Central memory CD8-positive, alpha-beta T cell (primary cell): ENCODE data around the gene CCDC12.

ENCODE experiments used
- ATAC-seq: fragments of 150-1000 bp; cut with Tn5 transposase; replicated peaks from 2 replicates; pipeline ENCODE4 v1.10.0; 2022; ENCODE audit warnings: mild to moderate bottlenecking, moderate FRiP score, moderate number of reproducible peaks; ENCODE audit not compliant: poor library complexity, severe bottlenecking; ENCODE audit errors: extremely low read depth
- DNase-seq, 2 donors: peaks; one replicate each; pipeline ENCODE4 v3.0.0; 2021; ENCODE audit warnings: low spot score in 2 of 2
- H3K27ac Mint-ChIP-seq: one replicate; pipeline ENCODE4 v1.8.0; 2022; ENCODE audit warnings: low read depth, mild to moderate bottlenecking, moderate library complexity, mixed read lengths
- H3K27me3 Mint-ChIP-seq: one replicate; pipeline ENCODE4 v1.8.0; 2022; ENCODE audit warnings: mixed read lengths
- H3K36me3 Mint-ChIP-seq: one replicate; pipeline ENCODE4 v1.8.0; 2022; ENCODE audit warnings: mild to moderate bottlenecking, moderate library complexity, mixed read lengths; ENCODE audit not compliant: insufficient read depth
- H3K4me1 Mint-ChIP-seq: one replicate; pipeline ENCODE4 v1.8.0; 2022; ENCODE audit warnings: mixed read lengths
- H3K4me3 Mint-ChIP-seq: one replicate; pipeline ENCODE4 v1.8.0; 2022; ENCODE audit warnings: mild to moderate bottlenecking, moderate library complexity, mixed read lengths
- H3K9me3 Mint-ChIP-seq: one replicate; pipeline ENCODE4 v1.8.0; 2022; ENCODE audit warnings: mixed read lengths

Gene CCDC12

DNA sequence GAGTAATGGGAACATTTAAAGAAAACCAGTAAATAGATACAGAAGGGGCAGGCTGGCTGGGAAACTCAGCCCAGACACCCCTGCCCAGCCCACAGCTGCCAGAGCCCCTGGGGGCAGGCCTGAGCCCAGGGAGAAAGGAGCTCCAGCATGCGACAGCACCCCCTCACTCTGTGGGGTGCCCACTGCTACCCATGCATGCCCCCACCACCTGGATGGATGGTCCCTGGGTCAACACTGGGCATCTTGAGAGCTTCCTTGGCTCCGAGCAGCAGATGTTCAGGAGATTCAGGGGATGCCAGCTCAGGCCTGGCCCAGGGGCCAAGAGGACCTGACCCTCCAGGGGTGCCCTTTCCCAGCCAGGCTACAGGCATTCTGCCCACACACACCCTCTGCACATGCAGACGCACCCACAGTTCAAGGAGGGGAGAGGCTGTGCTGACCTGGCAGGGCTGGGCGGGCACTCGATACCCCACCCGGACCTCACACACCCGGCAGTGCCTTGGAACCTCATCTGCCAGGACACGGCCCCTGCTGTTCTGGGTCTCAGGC, 67.5 kb downstream of the CCDC12 start:
- no peaks in the 10 kb centered on the region for H3K27me3 Mint-ChIP-seq
- no peaks in the 10 kb centered on the region for H3K9me3 Mint-ChIP-seq
- ATAC-seq (no peak), DNase-seq (no peak)
- no peaks in the 10 kb centered on the region for H3K36me3 Mint-ChIP-seq
- peaks cover 15% of the 10 kb centered on the region for H3K4me1 Mint-ChIP-seq
- no peak overlapping the region for H3K4me3 Mint-ChIP-seq
- H3K27ac Mint-ChIP-seq: peak overlapping the region; percentile 23

DNA sequence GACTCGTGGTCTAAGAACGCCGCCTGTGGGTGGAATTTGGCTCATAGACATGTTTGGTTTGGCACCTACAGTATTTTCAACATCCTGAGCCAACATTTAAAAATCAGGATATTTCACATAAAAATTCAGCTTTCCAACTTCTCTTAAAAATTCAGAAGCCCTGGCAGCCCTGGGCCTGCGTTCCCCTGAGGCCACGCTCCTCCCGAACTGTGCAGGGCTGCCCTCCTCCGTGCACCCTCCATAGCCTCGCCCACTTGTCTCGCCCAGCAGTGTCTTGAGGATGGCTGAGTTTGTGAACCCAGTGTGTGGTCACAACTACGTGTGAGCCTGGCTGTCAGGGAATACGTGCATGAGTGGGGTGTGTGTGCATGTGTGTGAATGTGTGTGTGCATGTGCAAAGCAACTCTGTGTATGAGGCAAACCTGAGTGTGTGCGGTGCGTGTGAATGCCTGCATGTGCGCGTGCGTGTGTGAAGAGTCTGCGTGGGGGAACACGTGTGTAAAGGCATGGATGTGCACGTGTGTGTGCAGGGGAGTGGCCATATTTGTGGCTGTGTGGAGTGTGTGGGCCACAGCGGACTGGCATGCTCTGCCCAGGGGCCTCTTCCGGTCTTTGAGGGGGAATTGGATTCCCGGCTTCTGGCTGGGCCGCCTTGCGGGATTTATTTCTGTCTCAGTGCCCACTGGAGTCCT, 68.1 kb downstream of the CCDC12 start:
- ATAC-seq (no peak), DNase-seq (no peak)
- Mint-ChIP-seq H3K4me3 (no peak overlapping the region), H3K4me1 (peaks cover 9% of the 10 kb centered on the region), H3K36me3 (no peaks in the 10 kb centered on the region), H3K9me3 (no peaks in the 10 kb centered on the region), H3K27me3 (no peaks in the 10 kb centered on the region), H3K27ac (no peak overlapping the region)

DNA sequence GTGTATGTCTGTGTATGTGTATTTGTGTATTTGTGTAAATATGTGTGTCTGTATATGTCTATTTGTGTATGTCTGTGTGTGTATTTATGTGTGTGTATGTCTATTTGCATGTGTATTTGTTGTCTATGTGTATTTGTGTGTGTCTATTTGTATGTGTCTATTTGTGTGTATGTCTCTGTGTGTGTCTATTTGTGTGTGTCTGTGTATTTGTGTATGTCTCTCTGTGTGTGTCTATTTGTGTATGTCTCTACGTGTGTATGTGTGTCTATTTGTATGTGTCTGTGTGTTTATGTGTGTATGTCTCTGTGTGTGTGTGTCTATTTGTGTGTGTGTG, 68.6 kb downstream of the CCDC12 start:
- Mint-ChIP-seq H3K36me3 (no peaks in the 10 kb centered on the region), H3K27me3 (no peaks in the 10 kb centered on the region), H3K4me1 (peaks cover 5% of the 10 kb centered on the region), H3K9me3 (no peaks in the 10 kb centered on the region), H3K4me3 (no peak overlapping the region), H3K27ac (no peak overlapping the region)
- DNase-seq: no peak
- no peak for ATAC-seq

DNA sequence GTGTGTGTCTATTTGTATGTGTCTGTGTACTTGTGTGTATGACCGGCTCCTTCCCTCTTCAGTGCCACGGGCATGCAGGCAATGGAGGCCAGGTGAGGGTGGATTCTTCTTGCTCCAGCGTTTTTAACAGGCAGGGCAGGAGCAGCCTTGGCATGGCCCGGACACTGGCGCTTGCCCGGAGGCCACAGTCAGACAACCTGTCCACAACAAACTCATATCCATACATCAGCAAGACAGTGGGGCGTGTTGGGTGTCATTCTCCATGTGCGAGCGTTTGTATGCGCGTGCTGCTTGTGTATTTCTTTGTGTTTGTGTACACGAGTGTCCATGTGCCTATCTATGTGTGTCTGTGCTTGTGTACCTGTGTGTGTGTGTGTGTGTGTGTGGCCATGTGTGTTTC, 69.3 kb downstream of the CCDC12 start:
- Mint-ChIP-seq H3K4me3 (no peak overlapping the region), H3K9me3 (no peaks in the 10 kb centered on the region), H3K27me3 (no peaks in the 10 kb centered on the region), H3K27ac (no peak overlapping the region), H3K4me1 (peaks cover 5% of the 10 kb centered on the region), H3K36me3 (no peaks in the 10 kb centered on the region)
- DNase-seq (no peak), ATAC-seq (no peak)

DNA sequence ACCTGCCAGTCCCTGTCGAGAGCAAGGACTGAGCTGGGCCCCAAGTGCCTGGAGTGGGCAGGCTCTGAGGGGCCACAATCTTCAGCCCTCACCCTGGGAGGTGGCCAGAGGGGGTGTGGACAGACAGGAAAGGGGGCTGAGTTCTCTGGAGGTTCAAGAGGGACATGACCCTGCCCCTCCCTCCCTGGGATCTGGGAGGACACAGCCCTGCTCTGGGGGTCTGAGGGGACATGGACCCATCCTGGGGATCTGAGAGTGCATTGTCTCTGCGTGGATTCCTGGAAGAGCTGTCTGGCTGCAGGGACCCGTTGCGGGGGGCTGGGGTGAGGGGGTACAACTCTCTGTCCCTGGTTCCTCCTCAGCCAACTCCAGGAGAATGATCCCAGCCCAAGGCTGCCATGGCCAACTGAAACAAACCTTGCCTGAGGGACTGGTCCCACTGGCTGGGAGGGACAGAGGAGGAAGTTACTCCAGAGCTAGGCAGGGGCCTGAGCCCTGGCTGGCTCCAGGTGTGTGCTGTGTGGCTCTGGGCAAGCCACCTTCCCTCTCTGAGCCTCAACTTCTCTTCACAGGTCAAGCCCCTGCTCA, 70.0 kb downstream of the CCDC12 start:
- no peak for ATAC-seq
- no peak for DNase-seq
- Mint-ChIP-seq H3K27me3 (no peaks in the 10 kb centered on the region), H3K36me3 (no peaks in the 10 kb centered on the region), H3K4me1 (peaks cover 5% of the 10 kb centered on the region), H3K9me3 (no peaks in the 10 kb centered on the region), H3K4me3 (no peak overlapping the region), H3K27ac (no peak overlapping the region)

DNA sequence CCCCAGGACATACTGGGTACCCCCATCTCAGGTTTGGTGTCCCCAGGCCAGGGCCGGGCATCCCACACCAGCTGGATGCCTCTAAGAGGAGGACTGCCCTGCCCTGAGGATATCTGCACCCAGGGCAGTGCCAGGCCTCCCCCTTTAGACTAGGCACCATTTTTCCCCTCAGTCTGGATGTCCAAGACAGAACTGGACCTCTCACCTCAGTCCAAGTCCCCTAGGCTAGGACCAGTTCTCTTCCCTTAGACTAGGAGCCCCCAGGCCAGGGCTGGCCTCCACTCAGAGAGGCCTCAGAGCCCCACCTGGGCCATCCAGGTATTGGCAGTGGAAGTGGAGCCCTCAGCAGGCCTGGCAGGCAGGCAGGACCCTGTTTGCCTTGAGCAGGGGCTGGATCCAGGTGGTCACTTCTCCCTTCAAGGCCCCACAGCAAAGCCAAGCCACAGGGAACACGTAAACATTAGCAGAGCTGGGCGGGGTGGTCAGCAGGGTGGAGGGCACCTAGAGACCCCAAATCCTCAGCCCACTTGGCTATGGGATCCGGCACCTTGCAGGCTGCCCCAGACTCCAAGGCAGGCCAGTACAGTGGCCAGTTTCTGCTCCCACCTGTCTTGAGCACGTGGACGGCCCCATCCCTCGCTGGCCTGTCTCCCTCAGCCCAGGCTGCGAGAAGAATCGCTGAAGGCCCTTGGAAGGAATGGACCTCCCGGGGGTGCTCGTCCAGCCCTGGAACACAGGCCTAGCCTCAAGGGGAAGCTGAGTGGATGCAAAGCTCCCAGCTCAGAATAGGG, 70.7 kb downstream of the CCDC12 start:
- Mint-ChIP-seq H3K27me3 (no peaks in the 10 kb centered on the region), H3K36me3 (no peaks in the 10 kb centered on the region), H3K27ac (no peak overlapping the region), H3K4me1 (peaks cover 5% of the 10 kb centered on the region), H3K9me3 (no peaks in the 10 kb centered on the region), H3K4me3 (no peak overlapping the region)
- ATAC-seq: no peak
- no peak for DNase-seq

DNA sequence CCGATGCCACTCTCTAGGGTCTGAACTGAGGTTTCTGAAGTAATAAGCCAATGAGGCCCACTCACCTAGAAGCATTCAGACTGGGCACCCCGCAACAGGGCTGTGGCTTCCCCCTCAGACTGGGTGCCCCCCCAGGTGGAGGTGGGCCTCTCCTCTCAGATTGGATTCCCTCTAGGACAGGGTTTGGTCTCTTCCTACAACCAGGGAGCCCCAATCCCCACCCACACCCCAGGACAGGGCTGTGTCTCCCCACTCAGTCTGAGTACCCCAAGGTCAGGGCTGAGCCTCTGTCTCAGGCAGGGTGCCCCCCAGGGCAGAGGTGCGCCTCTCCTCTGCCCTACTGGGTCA, 71.4 kb downstream of the CCDC12 start:
- ATAC-seq (no peak), DNase-seq (no peak)
- Mint-ChIP-seq H3K4me1 (peaks cover 5% of the 10 kb centered on the region), H3K36me3 (no peaks in the 10 kb centered on the region), H3K4me3 (no peak overlapping the region), H3K27me3 (no peaks in the 10 kb centered on the region), H3K9me3 (no peaks in the 10 kb centered on the region), H3K27ac (no peak overlapping the region)

DNA sequence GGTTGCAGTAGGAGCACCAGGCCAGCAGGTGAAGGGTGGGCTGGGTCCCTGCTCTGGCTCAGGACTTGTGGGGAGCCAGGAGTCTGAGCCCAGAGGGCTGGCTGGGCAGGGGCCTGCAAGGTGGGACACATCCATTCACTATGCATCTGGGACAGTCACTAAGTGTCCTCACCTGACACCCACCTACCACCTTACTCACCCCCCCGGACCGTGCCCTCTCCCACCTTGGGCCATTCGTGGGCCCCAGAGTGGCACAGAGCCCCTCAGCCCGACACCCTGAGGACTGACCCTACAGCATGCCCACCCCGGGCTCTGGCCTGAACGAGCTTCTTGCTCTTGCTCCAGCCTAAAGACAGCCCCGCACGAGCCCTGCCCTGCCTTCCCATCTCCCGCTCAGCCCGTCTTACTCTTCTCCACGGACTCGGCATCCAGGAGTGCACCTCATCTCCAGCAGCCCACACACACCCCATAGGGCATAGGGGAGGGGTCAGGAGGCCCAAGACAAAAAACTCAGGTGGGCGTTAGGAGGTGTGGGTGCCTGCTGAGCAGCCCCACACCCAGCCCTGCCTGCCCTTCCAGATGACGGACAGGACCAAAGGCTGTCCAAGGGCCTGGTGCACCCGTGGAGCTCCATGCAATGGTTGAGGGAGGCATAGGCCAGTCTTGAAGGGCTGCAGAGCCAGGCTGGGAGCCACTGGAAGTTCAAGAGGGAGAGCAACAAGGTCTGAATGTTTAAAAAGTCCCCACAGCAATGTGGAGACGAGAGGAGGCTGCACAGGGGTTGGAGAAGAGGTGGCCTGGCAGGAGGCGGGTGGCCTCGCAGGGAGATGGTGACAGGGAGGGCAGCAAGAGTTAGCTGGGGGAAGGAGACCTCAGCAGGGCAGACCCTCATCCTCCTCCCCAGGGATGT, 72.0 kb downstream of the CCDC12 start:
- peaks cover 4% of the 10 kb centered on the region for H3K4me1 Mint-ChIP-seq

DNA sequence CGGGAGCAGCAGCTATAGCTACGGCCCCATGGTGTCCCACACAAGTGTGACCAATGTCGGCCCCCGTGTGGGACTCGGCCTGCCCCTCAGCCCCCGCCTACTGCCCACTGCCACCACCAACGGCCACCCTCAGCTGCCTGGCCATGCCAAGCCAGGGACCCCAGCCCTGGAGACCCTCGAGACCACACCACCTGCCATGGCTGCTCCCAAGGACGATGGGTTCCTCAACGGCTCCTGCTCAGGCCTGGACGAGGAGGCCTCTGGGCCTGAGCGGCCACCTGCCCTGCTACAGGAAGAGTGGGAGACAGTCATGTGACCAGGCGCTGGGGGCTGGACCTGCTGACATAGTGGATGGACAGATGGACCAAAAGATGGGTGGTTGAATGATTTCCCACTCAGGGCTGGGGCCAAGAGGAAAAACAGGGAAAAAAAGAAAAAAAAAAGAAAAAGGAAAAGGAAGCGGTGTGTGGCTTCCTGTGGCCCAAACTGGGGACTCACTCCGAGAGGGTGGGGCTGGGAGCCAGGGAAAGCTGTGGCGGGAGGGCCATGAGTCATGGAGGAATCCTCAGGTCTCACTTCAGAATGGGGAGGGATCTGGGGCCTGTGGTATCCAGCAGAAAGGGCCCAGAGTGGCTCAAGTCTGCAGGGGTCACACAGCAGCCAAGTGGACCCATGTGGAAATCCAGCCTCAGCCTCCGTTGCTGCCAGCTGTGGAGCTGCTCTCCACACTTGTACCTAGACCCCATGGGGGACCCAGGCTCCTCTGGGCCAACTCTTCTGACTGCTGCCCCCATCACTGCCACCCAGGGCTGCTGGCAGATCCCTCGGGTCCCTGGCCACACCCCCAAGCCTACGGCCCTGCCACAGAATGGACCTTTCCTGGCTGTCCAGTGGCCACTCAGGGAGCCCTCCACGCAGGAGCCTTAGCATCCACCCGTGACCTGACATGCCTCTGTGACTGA, 72.9 kb downstream of the CCDC12 start:
- no peak for DNase-seq
- Mint-ChIP-seq H3K27ac (no peak overlapping the region), H3K9me3 (no peaks in the 10 kb centered on the region), H3K27me3 (no peaks in the 10 kb centered on the region), H3K4me3 (no peak overlapping the region), H3K4me1 (no peaks in the 10 kb centered on the region), H3K36me3 (peaks cover 2% of the 10 kb centered on the region)
- ATAC-seq: no peak

More for the DNA sequence above, 72.0 kb downstream of the CCDC12 start:
- Mint-ChIP-seq H3K4me3 (no peak overlapping the region), H3K27me3 (no peaks in the 10 kb centered on the region), H3K9me3 (no peaks in the 10 kb centered on the region), H3K36me3 (no peaks in the 10 kb centered on the region), H3K27ac (no peak overlapping the region)
- no peak for ATAC-seq
- no peak for DNase-seq

DNA sequence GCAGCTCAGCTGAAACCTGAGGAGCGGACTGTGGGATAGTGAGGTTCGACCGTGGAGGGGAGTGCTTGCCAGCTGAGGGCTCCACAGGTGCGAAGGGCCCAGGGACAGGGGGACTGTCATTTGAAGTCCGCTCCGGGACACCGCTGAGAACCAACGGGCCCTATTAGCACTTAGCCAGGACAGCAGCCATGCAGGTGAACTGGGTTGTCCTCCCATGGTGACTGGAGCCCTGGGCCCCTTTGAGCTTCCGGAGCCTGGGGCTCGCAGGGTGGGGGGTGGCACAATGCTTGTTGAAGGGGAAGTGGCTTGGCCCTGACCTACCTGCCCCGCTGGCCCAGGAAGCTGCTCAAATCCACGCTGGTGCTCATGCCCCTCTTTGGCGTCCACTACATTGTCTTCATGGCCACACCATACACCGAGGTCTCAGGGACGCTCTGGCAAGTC, 74.3 kb downstream of the CCDC12 start:
- ATAC-seq (no peak), DNase-seq (no peak)
- H3K4me3 Mint-ChIP-seq: no peak overlapping the region
- peaks cover 2% of the 10 kb centered on the region for H3K36me3 Mint-ChIP-seq
- no peaks in the 10 kb centered on the region for H3K9me3 Mint-ChIP-seq
- H3K4me1 Mint-ChIP-seq: no peaks in the 10 kb centered on the region
- no peaks in the 10 kb centered on the region for H3K27me3 Mint-ChIP-seq
- no peak overlapping the region for H3K27ac Mint-ChIP-seq

DNA sequence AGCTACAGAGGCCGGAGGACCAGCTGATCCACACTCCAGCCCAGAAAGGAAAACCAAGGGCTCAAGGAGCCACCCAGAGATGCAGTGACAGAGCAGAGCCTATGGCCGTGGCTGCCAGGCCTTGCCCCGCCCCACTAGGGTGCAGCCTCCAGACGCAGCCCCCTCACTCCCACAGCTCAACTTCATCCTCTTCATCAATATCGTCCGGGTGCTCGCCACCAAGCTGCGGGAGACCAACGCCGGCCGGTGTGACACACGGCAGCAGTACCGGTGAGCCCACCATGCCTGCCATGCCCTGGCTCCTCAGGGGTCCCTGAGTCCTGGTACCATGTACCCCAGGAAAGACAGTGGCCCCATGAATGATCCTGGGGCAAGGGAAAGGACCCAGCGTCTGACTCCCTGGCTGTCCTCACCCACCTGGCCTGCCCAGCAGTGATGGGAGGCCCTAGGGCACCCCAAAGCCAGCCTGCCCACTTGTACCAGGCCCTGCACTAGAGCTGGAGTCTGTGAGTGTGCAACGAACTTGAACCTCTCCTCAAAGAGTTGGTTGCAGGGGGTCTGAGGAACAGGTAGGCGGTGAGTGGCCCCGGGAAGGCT, 74.9 kb downstream of the CCDC12 start:
- Mint-ChIP-seq H3K9me3 (no peaks in the 10 kb centered on the region), H3K4me1 (no peaks in the 10 kb centered on the region)

More for the DNA sequence above, 74.9 kb downstream of the CCDC12 start:
- ATAC-seq (no peak), DNase-seq (no peak)
- Mint-ChIP-seq H3K27ac (no peak overlapping the region), H3K36me3 (peaks cover 3% of the 10 kb centered on the region), H3K27me3 (no peaks in the 10 kb centered on the region), H3K4me3 (no peak overlapping the region)
